ENCODE measurements around the gene COL6A6.

The COL6A6 gene, protein sequence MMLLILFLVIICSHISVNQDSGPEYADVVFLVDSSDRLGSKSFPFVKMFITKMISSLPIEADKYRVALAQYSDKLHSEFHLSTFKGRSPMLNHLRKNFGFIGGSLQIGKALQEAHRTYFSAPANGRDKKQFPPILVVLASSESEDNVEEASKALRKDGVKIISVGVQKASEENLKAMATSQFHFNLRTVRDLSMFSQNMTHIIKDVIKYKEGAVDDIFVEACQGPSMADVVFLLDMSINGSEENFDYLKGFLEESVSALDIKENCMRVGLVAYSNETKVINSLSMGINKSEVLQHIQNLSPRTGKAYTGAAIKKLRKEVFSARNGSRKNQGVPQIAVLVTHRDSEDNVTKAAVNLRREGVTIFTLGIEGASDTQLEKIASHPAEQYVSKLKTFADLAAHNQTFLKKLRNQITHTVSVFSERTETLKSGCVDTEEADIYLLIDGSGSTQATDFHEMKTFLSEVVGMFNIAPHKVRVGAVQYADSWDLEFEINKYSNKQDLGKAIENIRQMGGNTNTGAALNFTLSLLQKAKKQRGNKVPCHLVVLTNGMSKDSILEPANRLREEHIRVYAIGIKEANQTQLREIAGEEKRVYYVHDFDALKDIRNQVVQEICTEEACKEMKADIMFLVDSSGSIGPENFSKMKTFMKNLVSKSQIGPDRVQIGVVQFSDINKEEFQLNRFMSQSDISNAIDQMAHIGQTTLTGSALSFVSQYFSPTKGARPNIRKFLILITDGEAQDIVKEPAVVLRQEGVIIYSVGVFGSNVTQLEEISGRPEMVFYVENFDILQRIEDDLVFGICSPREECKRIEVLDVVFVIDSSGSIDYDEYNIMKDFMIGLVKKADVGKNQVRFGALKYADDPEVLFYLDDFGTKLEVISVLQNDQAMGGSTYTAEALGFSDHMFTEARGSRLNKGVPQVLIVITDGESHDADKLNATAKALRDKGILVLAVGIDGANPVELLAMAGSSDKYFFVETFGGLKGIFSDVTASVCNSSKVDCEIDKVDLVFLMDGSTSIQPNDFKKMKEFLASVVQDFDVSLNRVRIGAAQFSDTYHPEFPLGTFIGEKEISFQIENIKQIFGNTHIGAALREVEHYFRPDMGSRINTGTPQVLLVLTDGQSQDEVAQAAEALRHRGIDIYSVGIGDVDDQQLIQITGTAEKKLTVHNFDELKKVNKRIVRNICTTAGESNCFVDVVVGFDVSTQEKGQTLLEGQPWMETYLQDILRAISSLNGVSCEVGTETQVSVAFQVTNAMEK (N-terminal part only)

GRCh38 chr3:130516645-130517512, at the start of gene COL6A6:
Gene COL6A6, plus strand, starts transcription at chr3:130517177. Its CDS starts 43,188 bp downstream, at chr3:130560365.
- no peak for DNase-seq

- no peak for DNase-seq
These were observed 48.7 kb upstream of the COL6A6 start for GRCh38 chr3:130468311-130468710.

DNA sequence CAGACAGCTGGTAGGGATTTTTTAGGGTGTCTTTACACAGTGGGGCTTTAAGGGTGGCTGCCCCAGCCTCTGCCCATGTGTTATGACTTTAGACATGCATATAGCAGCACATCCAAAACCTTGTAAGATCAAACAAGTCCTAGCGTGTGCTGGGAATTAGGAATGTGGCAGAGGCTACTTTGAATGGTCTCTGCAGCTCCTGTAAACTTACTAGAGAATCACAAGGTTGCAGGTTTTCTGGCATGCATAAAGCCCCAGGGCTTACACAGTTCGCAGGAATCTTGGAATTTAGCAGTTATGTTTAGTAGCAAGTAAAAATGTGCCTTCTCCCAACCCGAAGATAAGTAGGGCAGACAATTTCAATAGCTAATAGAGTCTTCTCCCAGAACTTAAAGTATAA, 46.9 kb upstream of the COL6A6 start:
- no peak for DNase-seq

DNA sequence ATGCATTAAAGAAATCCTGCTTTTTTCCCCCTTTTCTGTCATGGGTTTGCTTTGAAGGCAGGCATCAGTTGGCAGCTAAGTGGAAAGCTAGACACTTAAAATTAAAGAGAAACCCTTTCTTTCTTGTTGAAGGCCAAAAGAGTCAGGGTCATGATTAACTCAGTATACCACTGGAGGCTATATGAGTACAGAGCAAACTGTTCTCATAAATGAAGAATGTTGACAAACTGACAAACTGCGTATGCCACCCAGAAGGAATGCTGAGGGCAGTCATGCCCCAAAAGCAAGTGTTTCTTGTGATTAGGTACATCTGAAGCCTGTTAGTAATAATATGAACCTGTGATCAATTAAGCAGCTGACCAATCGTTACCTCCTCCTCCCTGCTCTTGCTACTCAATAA, 43.6 kb upstream of the COL6A6 start:
- no peak for DNase-seq

- peak in 1 of 2 experiments; percentile 34 for DNase-seq
These were observed 36.2 kb upstream of the COL6A6 start for GRCh38 chr3:130480736-130481135.

GRCh38 chr3:130488288-130488687, 28.7 kb upstream of the COL6A6 start:
- no peak for DNase-seq

DNA sequence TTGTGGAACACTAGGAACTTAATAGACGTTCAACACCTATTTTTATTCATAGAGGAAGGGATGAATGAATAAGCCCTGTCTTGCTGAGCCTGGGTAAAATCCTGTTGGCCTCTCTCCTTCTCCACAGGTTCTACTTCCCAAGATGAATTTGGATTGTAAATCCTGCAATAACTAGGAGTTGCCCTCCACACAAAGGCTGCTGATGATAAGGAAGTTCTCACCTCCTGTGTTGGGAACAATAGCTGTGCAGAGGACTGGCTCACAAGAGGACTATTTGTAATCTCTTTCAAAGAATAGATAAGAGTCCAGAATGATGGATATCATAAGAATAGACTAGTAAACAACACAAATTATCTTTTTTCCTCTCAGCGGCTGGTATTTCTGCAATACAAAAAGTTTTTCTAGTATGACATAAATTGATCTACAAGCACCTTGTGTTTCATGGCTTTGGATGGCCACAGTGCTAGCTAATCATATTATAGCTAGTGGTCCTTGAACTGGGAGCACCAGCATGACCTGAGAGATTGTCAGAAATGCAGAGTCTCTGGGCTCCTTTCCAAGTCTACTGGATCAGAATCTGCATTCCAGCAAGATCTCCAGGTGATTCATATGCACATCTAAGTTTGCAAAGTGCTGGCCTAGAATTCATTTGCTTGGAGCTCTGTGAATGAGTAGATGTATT, 28.1 kb upstream of the COL6A6 start:
- no peak for DNase-seq

DNA sequence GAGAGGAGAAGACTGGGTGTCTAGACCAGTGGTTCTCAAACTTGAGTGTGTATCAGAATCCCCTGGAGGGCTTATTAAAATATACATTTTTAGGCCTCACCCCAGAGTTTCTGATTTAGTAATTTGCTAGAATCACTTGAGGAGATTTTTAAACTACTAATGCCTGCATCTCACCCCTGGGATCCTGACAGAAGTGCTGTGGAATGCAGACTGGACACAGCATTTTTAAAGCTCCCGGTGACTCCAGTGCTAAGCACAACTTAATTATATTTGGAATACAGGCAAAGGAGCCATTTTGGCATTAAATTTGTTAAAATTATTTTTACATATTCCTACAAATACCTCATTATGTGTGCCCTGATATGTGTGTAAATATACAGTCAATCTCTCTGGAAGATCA, 26.7 kb upstream of the COL6A6 start:
- no peak for DNase-seq

- DNase-seq = no peak
These were observed 25.5 kb upstream of the COL6A6 start for GRCh38 chr3:130491431-130491830.

- no peak for DNase-seq
These were observed 12.3 kb upstream of the COL6A6 start for GRCh38 chr3:130504701-130505100.

- DNase-seq = no peak
These were observed 10.9 kb upstream of the COL6A6 start for GRCh38 chr3:130506031-130506430.

DNA sequence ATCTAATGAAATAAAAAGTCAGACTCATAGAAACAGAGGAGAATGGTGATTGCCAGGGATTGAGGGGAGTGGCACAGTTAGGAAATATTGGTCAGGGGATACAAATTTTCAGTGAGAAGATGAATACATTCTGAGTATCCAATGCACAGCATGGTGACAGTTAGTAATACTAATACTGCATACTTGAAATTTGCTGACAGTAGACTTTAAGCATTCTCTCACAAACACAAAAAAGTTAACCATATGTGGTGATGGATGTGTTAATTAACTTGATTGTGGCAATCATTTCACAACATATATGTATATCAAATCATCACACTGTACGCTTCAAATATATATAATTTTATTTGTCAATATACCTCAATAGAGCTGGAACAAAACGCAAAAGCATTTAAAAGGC, 9.2 kb upstream of the COL6A6 start:
- DNase-seq = no peak

- no peak for DNase-seq
These were observed 8.0 kb upstream of the COL6A6 start for GRCh38 chr3:130509008-130509407.

GRCh38 chr3:130514681-130515080, 2.3 kb upstream of the COL6A6 start:
- DNase-seq = no peak

DNA sequence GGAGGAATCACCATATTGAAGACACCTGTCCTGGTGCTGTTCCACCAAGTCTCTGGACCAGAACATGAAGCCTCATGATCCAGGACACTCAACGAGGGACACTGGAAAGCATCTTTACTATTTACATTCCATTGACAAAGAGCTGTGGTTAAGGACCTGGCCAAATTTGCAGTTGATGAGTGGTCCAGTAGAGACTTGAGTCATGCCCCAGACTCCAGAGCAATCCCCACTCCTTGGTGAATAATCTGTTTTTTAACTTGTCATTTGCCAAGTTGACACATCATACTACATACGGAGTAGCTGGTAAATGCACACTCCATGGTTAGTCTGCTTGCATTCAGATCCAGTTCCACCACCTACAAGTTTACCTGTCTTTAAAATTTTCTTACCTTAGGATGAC, 1.2 kb upstream of the COL6A6 start:
- no peak for DNase-seq

DNA sequence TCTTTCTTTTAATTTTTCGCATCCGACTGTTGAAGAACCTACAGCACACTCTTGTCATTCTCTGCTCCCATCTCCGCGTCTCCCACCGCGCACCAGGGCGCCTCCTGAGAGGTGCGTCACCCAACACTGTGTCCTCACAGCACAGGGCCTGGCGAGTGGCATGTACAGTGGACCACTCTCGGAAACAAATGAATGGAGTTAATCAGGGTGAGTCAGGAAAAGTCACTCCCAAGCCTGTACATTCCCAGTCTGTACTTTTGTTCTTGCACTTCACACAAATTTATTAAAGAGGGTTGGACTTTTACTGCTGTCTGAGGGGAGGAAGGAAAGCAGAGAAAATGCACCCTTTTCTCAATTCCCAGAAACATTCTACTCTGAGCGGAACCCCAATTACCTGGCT, 625 bp downstream of the COL6A6 start:
- DNase-seq = no peak

GRCh38 chr3:130519754-130520153, 2.8 kb downstream of the COL6A6 start:
- no peak for DNase-seq

DNA sequence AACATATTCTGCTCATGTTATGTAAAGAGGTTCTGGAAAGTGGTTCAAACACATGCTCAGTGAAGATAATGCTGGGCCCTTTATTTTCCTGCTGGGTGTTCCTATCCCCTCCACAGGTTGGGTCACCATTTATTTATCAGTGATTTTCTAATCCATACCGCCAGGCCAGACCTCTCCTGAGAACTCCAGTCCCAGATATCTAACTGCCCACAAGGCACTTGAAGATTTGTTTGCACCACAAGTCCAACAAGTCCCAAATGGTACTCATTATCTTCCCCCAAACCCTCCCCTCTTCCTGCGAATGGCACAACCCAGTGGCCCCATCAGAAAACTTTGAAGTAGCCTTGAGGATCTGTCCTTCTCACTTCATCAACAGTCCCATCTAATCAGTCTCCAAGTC, 5.4 kb downstream of the COL6A6 start:
- DNase-seq = no peak

DNA sequence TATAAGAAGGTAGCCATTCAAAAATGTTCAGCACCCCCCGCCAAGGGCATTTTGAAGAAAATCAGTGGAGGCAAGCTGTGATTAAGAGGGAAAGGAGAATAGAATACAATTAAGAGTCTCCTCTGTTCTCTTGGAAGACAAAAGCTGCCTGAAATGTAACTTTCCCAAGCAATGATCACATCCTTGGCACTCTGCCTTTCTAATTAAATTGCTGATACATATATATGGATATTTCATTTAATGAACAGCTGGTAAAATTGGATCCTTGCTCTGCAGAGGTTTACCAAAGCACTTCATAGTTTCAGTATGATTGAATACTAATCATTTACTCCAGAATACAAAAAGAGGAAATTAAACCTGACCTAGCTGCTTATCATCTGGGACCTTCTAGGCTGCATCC, 10.4 kb downstream of the COL6A6 start:
- no peak for DNase-seq

DNA sequence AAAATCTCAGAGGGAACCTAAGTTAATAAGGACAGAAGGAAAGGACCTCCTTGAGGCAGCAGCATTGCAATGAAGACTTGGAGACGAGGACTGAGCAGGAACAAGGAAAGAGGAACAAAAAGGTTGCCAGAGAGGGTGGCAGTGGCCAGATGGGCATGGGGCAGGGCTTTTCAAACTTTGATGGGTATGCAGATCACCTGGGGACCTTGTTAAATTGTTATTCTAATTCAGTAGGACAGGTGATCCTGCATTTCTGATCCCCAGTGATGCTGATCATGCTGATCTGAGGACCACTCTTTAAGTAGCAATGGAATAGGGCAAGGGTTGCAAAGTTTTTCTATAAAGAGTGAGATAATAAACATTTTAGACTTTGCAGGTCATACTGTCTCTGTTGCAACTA, 11.1 kb downstream of the COL6A6 start:
- no peak for DNase-seq

GRCh38 chr3:130529486-130530215, 12.7 kb downstream of the COL6A6 start:
- no peak for DNase-seq
